NB4 (cell line): ENCODE data around the gene PGBD5.

Experiments used
- CTCF ChIP-seq: IDR thresholded peaks from one replicate; pipeline ENCODE4 v1.5.1; 2012; ENCODE audit warnings: low read depth, low read length
- MYC ChIP-seq: IDR thresholded peaks from 2 replicates; pipeline ENCODE4 v1.6.1; 2011; ENCODE audit warnings: low read depth, low read length
- POLR2A ChIP-seq: IDR thresholded peaks from 2 replicates; pipeline ENCODE4 v1.6.1; 2011; ENCODE audit warnings: mild to moderate bottlenecking; ENCODE audit not compliant: insufficient read length; ENCODE audit errors: extremely low read depth
- TF ChIP-seq, protein P1 (sequence below): IDR thresholded peaks from 2 replicates; pipeline ENCODE4 v1.6.1; 2011; ENCODE audit warnings: low read depth, low read length

DNA sequence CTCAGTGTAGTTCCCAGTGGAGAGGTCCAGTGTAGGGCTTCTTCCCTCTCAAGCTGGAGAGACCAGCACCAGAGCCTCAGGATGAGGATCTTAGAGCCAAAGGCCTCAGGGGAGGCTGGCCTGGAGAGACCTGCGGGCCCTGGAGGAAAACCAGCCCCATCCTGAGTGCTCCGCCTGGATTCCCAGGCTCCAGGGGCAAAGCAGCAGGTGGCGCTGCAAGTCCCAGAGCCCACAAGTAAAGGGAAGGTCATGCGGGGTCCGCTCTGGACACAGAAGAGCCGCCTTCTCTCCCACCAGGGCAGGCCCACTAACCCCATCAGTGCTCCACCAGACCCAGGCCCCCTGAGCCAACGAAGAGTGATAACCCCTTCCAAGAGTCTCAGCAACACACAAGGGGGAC, 22.7 kb downstream of the PGBD5 start:
- TF ChIP-seq MYC: no peak
- TF ChIP-seq CTCF: no peak
- no peak for TF ChIP-seq POLR2A
- TF ChIP-seq, protein P1, sequence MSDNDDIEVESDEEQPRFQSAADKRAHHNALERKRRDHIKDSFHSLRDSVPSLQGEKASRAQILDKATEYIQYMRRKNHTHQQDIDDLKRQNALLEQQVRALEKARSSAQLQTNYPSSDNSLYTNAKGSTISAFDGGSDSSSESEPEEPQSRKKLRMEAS: no peak
